BLaER1 treated with 17β-estradiol and CSF1 and Interleukin-3, amounts not matched to agents 10 nM and 100 nM (cell line): ENCODE data around the gene LDB2.

Experiments used
- H3K27ac ChIP-seq, 11 experiments: shearing (Covaris generic); formaldehyde crosslinking; 2 replicates each; pipeline ENCODE4 v1.8.1; 2022
- H3K27me3 ChIP-seq, 11 experiments: shearing (Covaris generic); formaldehyde crosslinking; 2 replicates each; pipeline ENCODE4 v1.8.1; 2022
- H3K36me3 ChIP-seq, 11 experiments: shearing (Covaris generic); formaldehyde crosslinking; 2 replicates each; pipeline ENCODE4 v1.8.1; 2022
- H3K4me1 ChIP-seq, 10 experiments: shearing (Covaris generic); formaldehyde crosslinking; 2 replicates each; pipeline ENCODE4 v1.8.1; 2022
- H3K4me2 ChIP-seq, 11 experiments: shearing (Covaris generic); formaldehyde crosslinking; 2 replicates each; pipeline ENCODE4 v1.8.1; 2022
- H3K4me3 ChIP-seq, 10 experiments: shearing (Covaris generic); formaldehyde crosslinking; 2 replicates each; pipeline ENCODE4 v1.8.1; 2022
- H3K9ac ChIP-seq, 11 experiments: shearing (Covaris generic); formaldehyde crosslinking; 2 replicates each; pipeline ENCODE4 v1.8.1; 2022
- H3K9me3 ChIP-seq, 11 experiments: shearing (Covaris generic); formaldehyde crosslinking; replicated peaks in 1 of 11; 2 replicates each; pipeline ENCODE4 v1.8.1; 2022
- H4K20me1 ChIP-seq, 11 experiments: shearing (Covaris generic); formaldehyde crosslinking; 2 replicates each; pipeline ENCODE4 v1.8.1; 2022
- Cebpa-rat ChIP-seq, 11 experiments: shearing (Covaris generic); IDR thresholded peaks; 2 replicates each; pipeline ENCODE4 v1.8.1; 2022

Gene LDB2

GRCh38 chr4:16521156-16521915 is 377.1 kb downstream of the LDB2 start:
- no peak overlapping the region for H3K9ac ChIP-seq
- H3K4me3 ChIP-seq: no peak overlapping the region
- H4K20me1 ChIP-seq: no peaks in the 10 kb centered on the region
- H3K36me3 ChIP-seq: no peaks in the 10 kb centered on the region
- no peak overlapping the region for H3K4me2 ChIP-seq
- H3K4me1 ChIP-seq: no peaks in the 10 kb centered on the region
- no peak overlapping the region for H3K27ac ChIP-seq
- no peak for TF ChIP-seq Cebpa-rat (IDR thresholded peaks at IDR 0.05)
- H3K27me3 ChIP-seq: no peaks in the 10 kb centered on the region
- no peaks in the 10 kb centered on the region for H3K9me3 ChIP-seq

- Histone ChIP-seq H3K4me1 (no peaks in the 10 kb centered on the region), H3K27me3 (no peaks in the 10 kb centered on the region), H3K36me3 (no peaks in the 10 kb centered on the region), H3K4me3 (no peak overlapping the region), H3K9ac (no peak overlapping the region), H3K27ac (no peak overlapping the region), H4K20me1 (no peaks in the 10 kb centered on the region), H3K9me3 (no peaks in the 10 kb centered on the region), H3K4me2 (no peak overlapping the region)
- TF ChIP-seq Cebpa-rat (IDR thresholded peaks at IDR 0.05): no peak
Observed at GRCh38 chr4:16516796-16517439, 381.5 kb downstream of the LDB2 start.

GRCh38 chr4:16513876-16514275 is 384.6 kb downstream of the LDB2 start:
- no peaks in the 10 kb centered on the region for H3K4me1 ChIP-seq
- no peaks in the 10 kb centered on the region for H3K36me3 ChIP-seq
- H3K4me3 ChIP-seq: no peak overlapping the region
- no peak for TF ChIP-seq Cebpa-rat (IDR thresholded peaks at IDR 0.05)
- H3K9ac ChIP-seq: no peak overlapping the region
- H3K4me2 ChIP-seq: no peak overlapping the region
- H3K9me3 ChIP-seq: peaks cover 12 to 17% (median 14%) of the 10 kb centered on the region in 11 experiments
- H3K27me3 ChIP-seq: no peaks in the 10 kb centered on the region
- no peak overlapping the region for H3K27ac ChIP-seq
- H4K20me1 ChIP-seq: no peaks in the 10 kb centered on the region

- Histone ChIP-seq H4K20me1 (no peaks in the 10 kb centered on the region), H3K27ac (no peak overlapping the region), H3K4me1 (no peaks in the 10 kb centered on the region), H3K4me2 (no peak overlapping the region), H3K9me3 (peaks cover 13 to 24% (median 18%) of the 10 kb centered on the region in 11 experiments), H3K9ac (no peak overlapping the region), H3K36me3 (no peaks in the 10 kb centered on the region), H3K27me3 (no peaks in the 10 kb centered on the region), H3K4me3 (no peak overlapping the region)
- no peak for TF ChIP-seq Cebpa-rat (IDR thresholded peaks at IDR 0.05)
Observed at GRCh38 chr4:16508968-16509367, 389.5 kb downstream of the LDB2 start.

- Histone ChIP-seq H4K20me1 (no peaks in the 10 kb centered on the region), H3K27me3 (no peaks in the 10 kb centered on the region), H3K4me2 (no peak overlapping the region), H3K4me3 (no peak overlapping the region), H3K27ac (no peak overlapping the region), H3K9me3 (peaks cover 20 to 31% (median 26%) of the 10 kb centered on the region in 11 experiments), H3K4me1 (no peaks in the 10 kb centered on the region), H3K36me3 (no peaks in the 10 kb centered on the region), H3K9ac (no peak overlapping the region)
- TF ChIP-seq Cebpa-rat (IDR thresholded peaks at IDR 0.05): no peak
Observed at GRCh38 chr4:16505726-16506125, 392.7 kb downstream of the LDB2 start.

- TF ChIP-seq Cebpa-rat (IDR thresholded peaks at IDR 0.05): no peak
- H3K27ac ChIP-seq: no peak overlapping the region
- peaks cover 22 to 33% (median 27%) of the 10 kb centered on the region in 11 experiments for H3K9me3 ChIP-seq
Observed at GRCh38 chr4:16505267-16505666, 393.2 kb downstream of the LDB2 start.

GRCh38 chr4:16503421-16504100 is 394.9 kb downstream of the LDB2 start:
- Histone ChIP-seq H3K9ac (no peak overlapping the region), H3K27ac (no peak overlapping the region), H3K4me3 (no peak overlapping the region), H3K4me2 (no peak overlapping the region), H4K20me1 (no peaks in the 10 kb centered on the region), H3K4me1 (no peaks in the 10 kb centered on the region), H3K36me3 (no peaks in the 10 kb centered on the region), H3K9me3 (peaks cover 8 to 17% (median 12%) of the 10 kb centered on the region in 11 experiments; a peak in 18 of 22 replicates), H3K27me3 (no peaks in the 10 kb centered on the region)
- no peak for TF ChIP-seq Cebpa-rat (IDR thresholded peaks at IDR 0.05)

More at GRCh38 chr4:16505267-16505666, 393.2 kb downstream of the LDB2 start:
- Histone ChIP-seq H3K4me1 (no peaks in the 10 kb centered on the region), H3K27me3 (no peaks in the 10 kb centered on the region), H3K4me2 (no peak overlapping the region), H3K4me3 (no peak overlapping the region), H4K20me1 (no peaks in the 10 kb centered on the region), H3K36me3 (no peaks in the 10 kb centered on the region), H3K9ac (no peak overlapping the region)

- peaks cover 7 to 13% (median 9%) of the 10 kb centered on the region in 11 experiments; a peak in 16 of 22 replicates for H3K9me3 ChIP-seq
- no peaks in the 10 kb centered on the region for H3K27me3 ChIP-seq
- H3K36me3 ChIP-seq: no peaks in the 10 kb centered on the region
- peak in 6 of 11 experiments; percentile 38 to 72 (median 59); a peak in 6 of 22 replicates for TF ChIP-seq Cebpa-rat (IDR thresholded peaks at IDR 0.05)
- no peak overlapping the region for H3K9ac ChIP-seq
- H3K4me1 ChIP-seq: no peaks in the 10 kb centered on the region
- no peak overlapping the region for H3K4me2 ChIP-seq
- no peak overlapping the region for H3K27ac ChIP-seq
- no peak overlapping the region for H3K4me3 ChIP-seq
- H4K20me1 ChIP-seq: no peaks in the 10 kb centered on the region
Observed at GRCh38 chr4:16498978-16499377, 399.5 kb downstream of the LDB2 start.

GRCh38 chr4:16496501-16496900 is 401.9 kb downstream of the LDB2 start:
- H3K4me1 ChIP-seq: no peaks in the 10 kb centered on the region
- H4K20me1 ChIP-seq: no peaks in the 10 kb centered on the region
- H3K9me3 ChIP-seq: peaks cover 7 to 10% (median 9%) of the 10 kb centered on the region in 11 experiments; a peak in 16 of 22 replicates
- H3K36me3 ChIP-seq: no peaks in the 10 kb centered on the region
- H3K4me2 ChIP-seq: no peak overlapping the region
- TF ChIP-seq Cebpa-rat (IDR thresholded peaks at IDR 0.05): no peak
- H3K4me3 ChIP-seq: no peak overlapping the region
- no peak overlapping the region for H3K9ac ChIP-seq
- H3K27me3 ChIP-seq: no peaks in the 10 kb centered on the region
- H3K27ac ChIP-seq: no peak overlapping the region
